ENCODE measurements around the gene MRPS14. TPM values are rescaled to one million over a fixed set of nuclear protein-coding genes. Genes with fewer than 3 reads are reported as not detected.

MRPS14 gene
- total RNA-seq, 1 donor from 2014 or later = 27.5 TPM

GRCh38 chr1:174988539-174988938 is 34.7 kb downstream of the MRPS14 start:
- peaks cover 27% of the 10 kb centered on the region for H3K36me3 ChIP-seq
- no peak for DNase-seq
- no peak for TF ChIP-seq CTCF (IDR thresholded peaks at IDR 0.05)
- H3K27me3 ChIP-seq (ENCODE audit: low read depth) = no peaks in the 10 kb centered on the region
- H3K9me3 ChIP-seq = no peaks in the 10 kb centered on the region
- intact Hi-C loops (cut with DNase I) = no loop called here
- H3K4me3 ChIP-seq = no peak overlapping the region
- ATAC-seq = no peak
- no peak overlapping the region for H3K27ac ChIP-seq
- H3K4me1 ChIP-seq = peaks cover 13% of the 10 kb centered on the region

- no peak overlapping the region for H3K4me3 ChIP-seq
- DNase-seq = no peak
- H3K4me1 ChIP-seq = peaks cover 4% of the 10 kb centered on the region
- H3K27ac ChIP-seq = no peak overlapping the region
- TF ChIP-seq CTCF (IDR thresholded peaks at IDR 0.05) = no peak
- intact Hi-C loops (cut with DNase I) = no loop called here
- no peaks in the 10 kb centered on the region for H3K27me3 ChIP-seq (ENCODE audit: low read depth)
- peaks cover 22% of the 10 kb centered on the region for H3K36me3 ChIP-seq
- no peak for ATAC-seq
- H3K9me3 ChIP-seq = no peaks in the 10 kb centered on the region
Measured at GRCh38 chr1:174984952-174985351, 38.3 kb downstream of the MRPS14 start.

GRCh38 chr1:174982971-174983689 is 40.1 kb downstream of the MRPS14 start:
- peak in 1 of 2 donors; percentile 7 for ATAC-seq

GRCh38 chr1:174976436-174977108 is 46.7 kb downstream of the MRPS14 start:
- Histone ChIP-seq H3K9me3 (no peaks in the 10 kb centered on the region), H3K4me1 (peaks cover 10% of the 10 kb centered on the region), H3K27me3 (ENCODE audit: low read depth) (no peaks in the 10 kb centered on the region), H3K27ac (peak overlapping the region; percentile 48), H3K4me3 (no peak overlapping the region), H3K36me3 (peaks cover 40% of the 10 kb centered on the region)
- intact Hi-C loops (cut with DNase I) = no loop called here
- TF ChIP-seq CTCF (IDR thresholded peaks at IDR 0.05) = no peak
- ATAC-seq (peak in 1 of 2 donors; percentile 58), DNase-seq (no peak)

More at GRCh38 chr1:174982971-174983689, 40.1 kb downstream of the MRPS14 start:
- Histone ChIP-seq H3K4me1 (no peaks in the 10 kb centered on the region), H3K27ac (no peak overlapping the region), H3K4me3 (no peak overlapping the region), H3K9me3 (no peaks in the 10 kb centered on the region), H3K36me3 (peaks cover 37% of the 10 kb centered on the region), H3K27me3 (ENCODE audit: low read depth) (no peaks in the 10 kb centered on the region)
- DNase-seq = no peak
- TF ChIP-seq CTCF (IDR thresholded peaks at IDR 0.05) = peak; percentile 73
- intact Hi-C loops (cut with DNase I) = no loop called here

GRCh38 chr1:174975764-174976163 is 47.5 kb downstream of the MRPS14 start:
- Histone ChIP-seq H3K4me1 (peaks cover 17% of the 10 kb centered on the region), H3K27ac (no peak overlapping the region), H3K4me3 (no peak overlapping the region), H3K27me3 (ENCODE audit: low read depth) (no peaks in the 10 kb centered on the region), H3K36me3 (peaks cover 40% of the 10 kb centered on the region), H3K9me3 (no peaks in the 10 kb centered on the region)
- TF ChIP-seq CTCF (IDR thresholded peaks at IDR 0.05) = no peak
- no peak for DNase-seq
- intact Hi-C loops (cut with DNase I) = no loop called here
- ATAC-seq = no peak

Data from lower lobe of right lung (tissue), 2 donors.